ENCODE results near the gene HCAR2.
A peak's percentile ranks its signal among the peaks of the same experiment; 100 is the strongest.
"Not testable (repeated sequence)": the region's sequence is repeated elsewhere in the genome, so short reads cannot be mapped to it uniquely, and the experiment has no call there.

The HCAR2 gene

DNA sequence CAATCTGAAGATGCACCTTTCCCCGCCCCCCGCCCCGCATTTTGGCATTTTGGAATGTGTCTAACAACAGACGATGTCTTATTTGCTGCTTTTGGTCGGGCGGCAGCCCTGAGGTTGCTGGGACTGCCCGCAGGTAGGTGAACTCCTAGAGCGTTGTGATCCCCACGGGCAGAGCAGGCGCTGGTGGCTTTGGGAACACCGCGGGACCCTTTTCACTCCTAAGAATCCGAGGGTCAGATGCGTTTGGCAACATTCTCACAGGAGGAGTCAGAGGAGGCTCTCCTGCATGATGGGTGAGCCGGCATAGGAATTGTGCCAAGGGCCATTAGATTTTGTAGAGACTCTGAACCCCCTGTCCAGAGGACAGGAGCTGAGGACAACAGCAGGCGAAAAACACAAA is 41.9 kb downstream of the HCAR2 start:
- no peak for DNase-seq

DNA sequence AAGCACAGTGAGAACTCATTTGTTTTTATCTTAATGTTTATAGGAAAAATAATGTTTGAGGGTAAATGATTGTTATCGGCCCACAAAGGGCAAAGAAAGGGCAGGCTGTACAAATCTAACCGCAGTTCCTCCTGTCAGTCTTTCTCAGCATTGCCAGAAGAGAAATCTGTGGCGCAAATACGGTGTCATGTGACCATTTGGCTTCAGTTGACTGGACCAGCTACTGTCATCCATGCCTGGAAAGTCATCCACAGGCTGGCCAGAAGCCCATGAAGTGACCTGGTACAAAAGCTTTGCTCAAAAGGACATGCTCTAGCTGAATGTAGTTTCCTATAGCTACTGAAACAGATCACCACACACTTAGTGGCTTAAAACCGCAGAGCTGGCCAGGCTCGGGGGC is 43.6 kb downstream of the HCAR2 start:
- peak; percentile 10 for DNase-seq

DNA sequence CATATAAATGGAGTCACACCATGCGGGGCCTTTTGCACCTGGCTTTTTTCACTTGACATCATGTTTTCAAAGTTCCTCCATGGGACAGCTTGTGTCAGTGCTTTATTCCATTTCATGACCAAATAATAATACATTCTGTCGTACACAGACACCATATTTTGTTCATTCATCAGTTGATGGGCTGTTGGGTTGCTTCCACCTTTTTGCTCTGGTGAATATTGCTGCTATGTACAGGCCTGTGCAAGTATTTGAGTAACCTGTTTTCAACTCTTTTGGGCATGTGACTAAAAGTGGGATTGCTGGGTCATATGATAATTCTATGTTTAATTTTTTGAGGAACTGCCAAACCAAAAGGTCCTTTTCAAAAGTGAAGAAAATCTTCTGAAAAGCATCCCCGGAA is 46.9 kb downstream of the HCAR2 start:
- no peak for DNase-seq

- not testable (repeated sequence) for DNase-seq
Observed at GRCh38 chr12:122653291-122653690, 49.9 kb downstream of the HCAR2 start.

GRCh38 chr12:122651520-122652224 is 51.5 kb downstream of the HCAR2 start:
- DNase-seq = no peak

All from GF-D8 (cell line).